ENCODE data around the gene AKAP6.

AKAP6 gene

DNA sequence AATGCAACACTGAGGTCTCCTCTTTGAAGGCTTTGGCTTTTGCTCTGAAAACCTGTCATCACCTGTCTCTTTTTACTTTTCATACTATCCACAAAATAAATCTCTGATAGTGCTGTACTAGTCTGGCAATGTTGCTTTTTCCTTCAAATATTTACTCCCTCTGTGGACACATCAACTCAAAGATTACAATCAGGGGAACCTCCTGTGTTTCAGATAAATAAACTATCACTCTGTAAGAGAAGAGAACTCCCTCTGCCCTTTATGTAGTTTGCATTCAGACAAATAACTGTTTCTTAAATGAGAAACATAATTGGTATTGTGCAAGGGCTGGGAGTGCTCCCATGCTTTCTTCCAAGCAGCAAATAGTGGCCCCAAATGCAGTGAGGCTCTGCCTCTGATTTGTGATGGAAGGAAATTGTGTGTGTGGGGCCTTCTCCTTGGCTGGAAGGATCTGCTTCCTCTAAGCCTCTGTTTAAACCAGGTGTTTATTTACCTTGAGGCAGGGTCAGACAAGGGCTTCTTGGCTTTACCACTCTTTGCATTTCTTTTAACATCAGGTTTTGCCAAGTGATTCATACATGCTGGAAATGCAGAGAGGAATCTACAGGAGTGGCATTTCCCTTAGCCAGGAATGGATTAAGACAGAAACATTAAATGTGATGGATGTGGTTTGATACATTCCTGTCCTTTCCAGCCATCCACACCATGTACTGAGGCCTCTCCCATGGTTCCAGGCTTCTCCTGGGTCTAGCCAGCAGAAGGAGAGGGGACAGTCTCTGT lies 69.0 kb downstream of the AKAP6 start:
- no peak for TF ChIP-seq EZH2 (IDR thresholded peaks at IDR 0.05; ENCODE audit: borderline replicate concordance, low read length)
- TF ChIP-seq, protein P1, sequence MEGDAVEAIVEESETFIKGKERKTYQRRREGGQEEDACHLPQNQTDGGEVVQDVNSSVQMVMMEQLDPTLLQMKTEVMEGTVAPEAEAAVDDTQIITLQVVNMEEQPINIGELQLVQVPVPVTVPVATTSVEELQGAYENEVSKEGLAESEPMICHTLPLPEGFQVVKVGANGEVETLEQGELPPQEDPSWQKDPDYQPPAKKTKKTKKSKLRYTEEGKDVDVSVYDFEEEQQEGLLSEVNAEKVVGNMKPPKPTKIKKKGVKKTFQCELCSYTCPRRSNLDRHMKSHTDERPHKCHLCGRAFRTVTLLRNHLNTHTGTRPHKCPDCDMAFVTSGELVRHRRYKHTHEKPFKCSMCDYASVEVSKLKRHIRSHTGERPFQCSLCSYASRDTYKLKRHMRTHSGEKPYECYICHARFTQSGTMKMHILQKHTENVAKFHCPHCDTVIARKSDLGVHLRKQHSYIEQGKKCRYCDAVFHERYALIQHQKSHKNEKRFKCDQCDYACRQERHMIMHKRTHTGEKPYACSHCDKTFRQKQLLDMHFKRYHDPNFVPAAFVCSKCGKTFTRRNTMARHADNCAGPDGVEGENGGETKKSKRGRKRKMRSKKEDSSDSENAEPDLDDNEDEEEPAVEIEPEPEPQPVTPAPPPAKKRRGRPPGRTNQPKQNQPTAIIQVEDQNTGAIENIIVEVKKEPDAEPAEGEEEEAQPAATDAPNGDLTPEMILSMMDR (IDR thresholded peaks at IDR 0.05; ENCODE audit: low read length), result no peak
- Histone ChIP-seq H3K9ac (ENCODE audit: low read length) (no peak overlapping the region), H3K9me2 (ENCODE audit: low read depth, low read length) (no peaks in the 10 kb centered on the region), H2AFZ (ENCODE audit: low read length) (no peak overlapping the region), H3K4me3 (ENCODE audit: low read depth, low read length, poor library complexity, severe bottlenecking) (no peak overlapping the region), H3K27me3 (ENCODE audit: insufficient read depth, low read length) (no peaks in the 10 kb centered on the region), H3K36me3 (ENCODE audit: insufficient read depth, low read length) (no peaks in the 10 kb centered on the region), H3K9me3 (ENCODE audit: low read length) (no peaks in the 10 kb centered on the region), H3K79me2 (ENCODE audit: insufficient read depth, low read length) (no peaks in the 10 kb centered on the region), H3F3A (ENCODE audit: insufficient read depth, low read length) (no peaks in the 10 kb centered on the region), H3K27ac (ENCODE audit: low read depth, low read length, poor library complexity, severe bottlenecking) (no peak overlapping the region), H3K4me1 (ENCODE audit: insufficient read depth, low read length, severe bottlenecking) (no peaks in the 10 kb centered on the region), H4K20me1 (ENCODE audit: insufficient read depth, low read length) (no peaks in the 10 kb centered on the region), H3K4me2 (ENCODE audit: low read length) (no peak overlapping the region)

DNA sequence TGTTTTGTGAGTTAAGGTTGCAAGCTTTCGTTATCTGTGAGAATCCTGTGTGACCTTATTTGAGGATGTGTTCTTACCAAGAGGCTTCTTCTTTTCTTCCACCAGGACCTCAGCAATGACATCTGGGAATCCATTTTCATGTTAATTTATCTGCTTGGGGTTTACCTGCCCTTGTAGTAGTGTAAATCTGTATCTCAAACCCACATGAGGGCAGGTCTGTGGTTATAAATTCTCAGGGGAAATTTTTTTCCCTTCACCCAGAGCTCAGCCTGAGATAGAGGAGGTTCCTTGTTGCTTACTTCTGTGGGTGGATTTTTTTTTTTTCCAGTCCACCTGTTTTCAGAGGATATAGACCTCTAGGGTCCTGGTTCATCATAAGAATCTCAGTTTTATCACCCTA lies 70.8 kb downstream of the AKAP6 start:
- Histone ChIP-seq H3K27ac (ENCODE audit: low read depth, low read length, poor library complexity, severe bottlenecking) (no peak overlapping the region), H3K4me2 (ENCODE audit: low read length) (no peak overlapping the region), H3F3A (ENCODE audit: insufficient read depth, low read length) (no peaks in the 10 kb centered on the region)

DNA sequence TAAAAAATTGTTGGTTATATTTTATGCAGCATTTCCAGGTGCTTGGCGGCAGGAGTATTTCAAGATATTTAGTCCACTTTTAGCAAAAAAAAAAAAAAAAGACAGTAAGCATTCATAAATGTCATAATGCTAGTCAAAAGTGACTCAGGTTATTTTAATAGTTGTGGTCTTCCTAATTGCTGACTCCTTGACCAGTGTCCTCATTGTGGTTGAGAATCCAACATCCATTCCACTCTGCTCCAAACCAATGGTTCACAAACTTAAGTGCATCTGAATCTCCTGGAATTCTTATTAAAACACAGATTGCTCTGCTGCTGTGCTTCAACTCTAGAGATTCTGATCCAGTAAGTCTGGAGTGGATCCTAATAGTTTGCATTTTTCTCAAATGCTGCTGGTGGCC lies 71.4 kb downstream of the AKAP6 start:
- Histone ChIP-seq H3K4me3 (ENCODE audit: low read depth, low read length, poor library complexity, severe bottlenecking) (no peak overlapping the region), H3K4me1 (ENCODE audit: insufficient read depth, low read length, severe bottlenecking) (no peaks in the 10 kb centered on the region), H3K36me3 (ENCODE audit: insufficient read depth, low read length) (no peaks in the 10 kb centered on the region), H3K27ac (ENCODE audit: low read depth, low read length, poor library complexity, severe bottlenecking) (no peak overlapping the region), H3K9ac (ENCODE audit: low read length) (no peak overlapping the region), H4K20me1 (ENCODE audit: insufficient read depth, low read length) (no peaks in the 10 kb centered on the region), H3K4me2 (ENCODE audit: low read length) (no peak overlapping the region), H3K27me3 (ENCODE audit: insufficient read depth, low read length) (no peaks in the 10 kb centered on the region), H3K79me2 (ENCODE audit: insufficient read depth, low read length) (no peaks in the 10 kb centered on the region), H3K9me3 (ENCODE audit: low read length) (no peaks in the 10 kb centered on the region), H2AFZ (ENCODE audit: low read length) (no peak overlapping the region), H3F3A (ENCODE audit: insufficient read depth, low read length) (no peaks in the 10 kb centered on the region), H3K9me2 (ENCODE audit: low read depth, low read length) (no peaks in the 10 kb centered on the region)
- TF ChIP-seq EZH2 (IDR thresholded peaks at IDR 0.05; ENCODE audit: borderline replicate concordance, low read length), result no peak
- TF ChIP-seq, protein P1 (IDR thresholded peaks at IDR 0.05; ENCODE audit: low read length), result no peak

More for the DNA sequence above, 70.8 kb downstream of the AKAP6 start:
- H3K9ac ChIP-seq (ENCODE audit: low read length), result no peak overlapping the region
- H3K9me3 ChIP-seq (ENCODE audit: low read length), result no peaks in the 10 kb centered on the region
- H3K27me3 ChIP-seq (ENCODE audit: insufficient read depth, low read length), result no peaks in the 10 kb centered on the region
- no peaks in the 10 kb centered on the region for H4K20me1 ChIP-seq (ENCODE audit: insufficient read depth, low read length)
- H3K4me1 ChIP-seq (ENCODE audit: insufficient read depth, low read length, severe bottlenecking), result no peaks in the 10 kb centered on the region
- H3K4me3 ChIP-seq (ENCODE audit: low read depth, low read length, poor library complexity, severe bottlenecking), result no peak overlapping the region
- H3K36me3 ChIP-seq (ENCODE audit: insufficient read depth, low read length), result no peaks in the 10 kb centered on the region
- H2AFZ ChIP-seq (ENCODE audit: low read length), result no peak overlapping the region
- H3K9me2 ChIP-seq (ENCODE audit: low read depth, low read length), result no peaks in the 10 kb centered on the region
- TF ChIP-seq, protein P1 (IDR thresholded peaks at IDR 0.05; ENCODE audit: low read length), result no peak
- TF ChIP-seq EZH2 (IDR thresholded peaks at IDR 0.05; ENCODE audit: borderline replicate concordance, low read length), result no peak
- no peaks in the 10 kb centered on the region for H3K79me2 ChIP-seq (ENCODE audit: insufficient read depth, low read length)
